NOMO-1 (cell line): ENCODE measurements around the gene ABCD1.
"Not testable (repeated sequence)": the region's sequence is repeated elsewhere in the genome, so short reads cannot be mapped to it uniquely, and the experiment has no call there.

Experiments used
- DNase-seq, 2 experiments: peaks; one replicate each; lab custom pipeline; 2025; ENCODE audit not compliant: unreplicated experiment in 2 of 2; lab: John Stamatoyannopoulos, UW

Gene ABCD1

DNA sequence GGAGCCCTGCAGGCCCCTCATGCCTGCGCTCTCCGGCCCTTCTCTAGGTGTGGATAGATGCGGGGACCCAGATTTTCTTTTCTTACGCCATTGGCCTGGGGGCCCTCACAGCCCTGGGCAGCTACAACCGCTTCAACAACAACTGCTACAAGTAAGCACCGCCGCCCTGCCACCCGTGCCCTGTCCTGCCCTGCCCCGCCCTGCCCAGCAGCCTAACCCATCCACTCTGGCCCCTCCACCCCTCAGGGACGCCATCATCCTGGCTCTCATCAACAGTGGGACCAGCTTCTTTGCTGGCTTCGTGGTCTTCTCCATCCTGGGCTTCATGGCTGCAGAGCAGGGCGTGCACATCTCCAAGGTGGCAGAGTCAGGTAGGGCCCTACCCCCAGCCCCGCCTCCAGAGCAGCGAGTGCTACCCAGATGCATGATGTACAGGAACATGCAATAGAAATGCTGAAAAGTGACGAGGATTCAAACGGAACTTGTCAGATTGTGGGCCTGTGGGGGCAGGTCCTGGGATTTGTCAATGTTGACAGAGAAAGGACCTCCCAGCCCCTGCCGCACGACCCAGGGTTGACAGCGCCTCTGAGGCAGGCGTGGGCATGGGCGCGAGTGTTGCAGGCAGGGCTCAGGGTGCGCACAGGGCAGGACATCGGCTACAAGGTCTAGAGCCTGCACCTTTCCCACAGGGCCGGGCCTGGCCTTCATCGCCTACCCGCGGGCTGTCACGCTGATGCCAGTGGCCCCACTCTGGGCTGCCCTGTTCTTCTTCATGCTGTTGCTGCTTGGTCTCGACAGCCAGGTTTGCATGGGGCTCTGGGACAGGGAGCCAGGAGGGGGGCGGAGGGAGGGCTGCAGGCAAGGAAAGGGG lies 31.2 kb upstream of the ABCD1 start:
- no peak for DNase-seq

DNA sequence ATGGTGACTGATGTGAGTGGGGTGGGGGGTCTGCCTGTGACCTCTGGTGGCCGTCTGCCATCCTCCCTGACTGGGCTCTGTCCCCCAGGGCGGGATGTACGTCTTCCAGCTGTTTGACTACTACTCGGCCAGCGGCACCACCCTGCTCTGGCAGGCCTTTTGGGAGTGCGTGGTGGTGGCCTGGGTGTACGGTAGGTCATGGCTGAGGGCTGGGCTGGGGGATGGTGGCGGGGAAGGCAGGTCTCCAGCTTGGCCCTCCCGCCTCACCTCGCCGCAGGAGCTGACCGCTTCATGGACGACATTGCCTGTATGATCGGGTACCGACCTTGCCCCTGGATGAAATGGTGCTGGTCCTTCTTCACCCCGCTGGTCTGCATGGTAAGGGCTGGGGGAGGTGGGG lies 30.4 kb upstream of the ABCD1 start:
- not testable (repeated sequence) for DNase-seq

DNA sequence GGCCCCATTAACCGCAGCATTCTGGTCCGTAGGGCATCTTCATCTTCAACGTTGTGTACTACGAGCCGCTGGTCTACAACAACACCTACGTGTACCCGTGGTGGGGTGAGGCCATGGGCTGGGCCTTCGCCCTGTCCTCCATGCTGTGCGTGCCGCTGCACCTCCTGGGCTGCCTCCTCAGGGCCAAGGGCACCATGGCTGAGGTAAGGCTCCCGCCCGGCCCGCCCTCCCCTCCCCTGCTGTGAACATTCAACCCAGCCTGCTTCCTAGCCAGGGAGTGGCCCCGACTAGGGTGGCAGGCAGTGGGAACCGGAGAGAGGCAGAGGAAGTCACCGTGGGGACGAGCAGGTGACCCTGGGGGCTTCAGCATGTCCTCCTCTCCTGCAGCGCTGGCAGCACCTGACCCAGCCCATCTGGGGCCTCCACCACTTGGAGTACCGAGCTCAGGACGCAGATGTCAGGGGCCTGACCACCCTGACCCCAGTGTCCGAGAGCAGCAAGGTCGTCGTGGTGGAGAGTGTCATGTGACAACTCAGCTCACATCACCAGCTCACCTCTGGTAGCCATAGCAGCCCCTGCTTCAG lies 29.9 kb upstream of the ABCD1 start:
- DNase-seq: no peak

DNA sequence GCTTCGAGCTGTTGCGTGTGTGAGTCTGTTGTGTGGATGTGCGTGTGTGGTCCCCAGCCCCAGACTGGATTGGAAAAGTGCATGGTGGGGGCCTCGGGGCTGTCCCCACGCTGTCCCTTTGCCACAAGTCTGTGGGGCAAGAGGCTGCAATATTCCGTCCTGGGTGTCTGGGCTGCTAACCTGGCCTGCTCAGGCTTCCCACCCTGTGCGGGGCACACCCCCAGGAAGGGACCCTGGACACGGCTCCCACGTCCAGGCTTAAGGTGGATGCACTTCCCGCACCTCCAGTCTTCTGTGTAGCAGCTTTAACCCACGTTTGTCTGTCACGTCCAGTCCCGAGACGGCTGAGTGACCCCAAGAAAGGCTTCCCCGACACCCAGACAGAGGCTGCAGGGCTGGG lies 28.6 kb upstream of the ABCD1 start:
- no peak for DNase-seq

DNA sequence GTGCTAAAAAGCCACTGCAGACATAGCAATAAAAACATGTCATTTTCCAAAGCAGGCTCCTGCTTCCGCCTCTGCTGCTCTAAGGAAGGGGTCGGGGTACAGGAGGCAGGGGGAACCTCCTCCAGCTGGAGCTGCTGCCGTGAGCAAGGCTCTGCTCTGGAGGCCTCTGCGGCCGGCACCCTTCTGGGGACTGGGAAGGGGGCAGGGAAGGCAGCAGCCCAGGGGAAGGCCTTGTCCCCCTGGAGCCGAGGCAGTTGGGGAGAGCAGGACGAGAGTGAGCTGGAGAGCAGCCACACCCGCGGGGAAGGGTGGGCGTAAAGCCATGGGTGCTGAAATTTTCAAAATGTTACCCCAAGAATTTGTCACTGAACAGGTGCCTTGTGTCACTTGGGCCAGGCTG lies 28.1 kb upstream of the ABCD1 start:
- not testable (repeated sequence) for DNase-seq

DNA sequence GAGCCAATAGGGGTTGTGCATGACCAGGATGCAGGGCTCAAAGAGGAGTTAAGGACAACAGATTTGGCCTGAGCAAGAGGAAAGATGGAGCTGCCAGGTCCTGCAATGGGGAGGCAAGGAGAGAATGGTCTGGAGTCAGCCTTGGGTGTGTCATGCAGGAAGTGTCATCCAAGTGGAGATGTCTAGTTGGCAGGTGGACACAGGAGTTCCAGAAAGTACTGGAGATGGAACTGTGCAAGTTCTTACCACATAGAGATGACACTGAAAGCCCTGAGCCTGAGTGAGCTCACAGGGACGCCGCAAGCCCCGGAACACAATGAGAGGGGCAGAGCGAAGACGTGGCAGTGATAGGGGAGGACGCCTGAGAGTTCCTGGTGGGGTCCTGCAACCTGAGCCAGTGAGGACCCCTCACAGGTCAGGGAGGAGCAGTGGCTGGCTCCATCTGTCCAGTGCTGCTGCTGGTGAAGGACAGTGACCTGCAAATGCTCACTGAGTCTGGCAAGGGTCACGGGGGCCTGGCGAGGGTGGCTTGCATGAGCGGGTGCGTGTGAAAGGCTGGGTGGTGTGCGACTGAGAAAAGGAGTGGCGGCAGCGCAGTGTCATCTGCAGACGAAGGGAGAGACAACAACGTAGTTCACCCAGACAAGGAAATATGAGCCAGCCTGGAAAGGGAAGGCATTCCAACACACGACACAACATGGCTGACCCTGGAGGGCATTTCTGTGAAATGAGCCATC lies 27.5 kb upstream of the ABCD1 start:
- not testable (repeated sequence) for DNase-seq

DNA sequence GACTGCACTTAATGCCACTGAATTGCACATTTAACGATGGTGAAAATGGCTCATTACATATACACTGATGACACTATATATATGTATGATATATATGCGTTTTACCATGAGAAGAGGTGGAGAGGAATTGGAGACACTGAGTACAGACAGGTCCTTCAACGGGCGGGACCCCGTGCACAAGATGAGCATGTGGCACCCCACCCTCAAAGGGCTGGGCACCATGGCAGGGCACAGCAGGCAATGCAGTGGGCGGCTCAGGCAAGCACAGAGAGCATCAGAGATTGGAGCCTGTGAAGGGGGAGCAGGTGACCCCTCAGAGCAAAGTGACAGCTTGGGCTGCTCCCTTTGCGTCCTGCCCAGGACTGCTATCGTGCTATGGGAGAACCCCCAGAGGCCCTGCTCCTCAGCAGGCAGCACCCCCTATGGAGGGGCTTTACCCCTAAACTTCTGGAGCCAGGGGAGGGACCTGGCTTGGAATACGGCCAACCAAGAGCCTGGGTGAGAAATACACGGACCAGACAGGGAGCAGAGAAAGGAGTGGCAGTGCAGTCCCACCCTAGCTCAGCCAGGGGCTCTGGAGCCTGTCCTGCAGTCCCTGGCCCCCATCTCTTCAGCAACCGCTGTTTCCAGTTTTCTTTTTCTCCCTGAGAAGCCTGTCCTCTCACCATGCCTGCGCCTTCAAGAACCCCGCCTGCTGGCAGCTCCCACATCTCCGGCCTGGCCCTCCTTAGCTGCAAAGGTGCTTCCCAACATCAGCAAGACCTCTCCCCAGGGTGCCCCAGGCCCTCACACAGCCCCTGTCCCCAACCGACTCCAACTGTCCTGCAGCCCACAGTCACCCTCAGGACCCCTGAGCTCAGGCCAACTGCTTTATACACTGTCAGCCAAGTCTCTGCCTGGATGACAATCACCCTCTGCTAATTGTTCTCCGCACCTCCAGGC lies 26.5 kb upstream of the ABCD1 start:
- DNase-seq: no peak

DNA sequence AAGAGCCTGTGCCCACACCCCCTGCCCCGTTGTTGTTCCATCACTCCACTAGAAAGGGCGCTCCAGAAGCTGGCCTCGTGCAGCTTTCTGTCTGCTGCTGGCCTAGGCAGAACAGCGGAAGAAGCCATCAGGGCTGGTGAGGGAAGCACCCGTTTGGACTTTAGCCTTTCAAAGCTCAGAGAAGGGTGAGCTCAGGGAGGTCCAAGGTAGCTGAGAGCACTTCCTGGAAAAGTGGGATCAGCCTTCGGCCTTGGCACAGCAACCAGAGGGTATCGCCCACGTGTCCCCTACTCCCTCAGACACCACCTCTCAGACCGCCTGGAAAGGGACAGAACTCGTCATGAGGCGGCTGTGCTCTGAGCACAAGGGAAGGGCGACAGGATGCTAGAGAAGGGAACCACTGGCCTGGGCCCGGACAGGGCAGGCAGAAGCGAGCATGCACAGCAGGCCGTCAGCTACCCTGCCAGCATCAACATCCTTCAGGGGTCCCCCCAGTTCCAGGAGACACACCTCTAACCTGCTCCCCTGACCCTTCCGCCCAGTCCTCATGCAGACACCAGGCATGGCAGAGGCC lies 25.4 kb upstream of the ABCD1 start:
- DNase-seq: not testable (repeated sequence)

DNA sequence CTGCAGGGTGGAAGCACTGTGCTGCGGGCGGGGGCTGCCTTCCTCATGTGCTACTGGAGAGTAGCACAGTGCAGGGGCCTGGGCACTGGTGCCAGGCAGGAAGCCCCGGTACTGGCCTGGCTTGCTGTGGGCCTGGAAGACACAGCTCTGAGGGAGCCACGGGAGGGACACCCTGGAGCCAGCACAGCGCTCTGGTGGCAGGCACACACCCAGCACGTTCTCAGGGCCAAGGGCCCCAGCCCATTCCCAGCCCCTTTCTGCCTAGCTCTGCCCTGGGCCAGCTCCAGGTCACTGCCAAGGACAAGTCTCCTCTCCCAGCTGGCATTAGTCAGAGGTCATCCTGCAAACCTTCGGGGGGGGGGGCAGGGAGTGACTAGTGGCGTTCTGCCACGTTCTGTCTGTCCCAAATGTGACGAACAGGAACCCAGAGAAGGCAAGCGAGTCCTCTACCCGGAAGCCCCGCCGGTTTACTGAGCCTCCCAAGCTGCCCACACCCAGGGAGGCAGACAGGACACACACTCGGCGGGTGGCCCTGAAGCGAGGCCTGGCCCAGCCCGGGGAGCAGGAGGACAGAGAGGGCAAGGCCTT lies 24.8 kb upstream of the ABCD1 start:
- not testable (repeated sequence) for DNase-seq

DNA sequence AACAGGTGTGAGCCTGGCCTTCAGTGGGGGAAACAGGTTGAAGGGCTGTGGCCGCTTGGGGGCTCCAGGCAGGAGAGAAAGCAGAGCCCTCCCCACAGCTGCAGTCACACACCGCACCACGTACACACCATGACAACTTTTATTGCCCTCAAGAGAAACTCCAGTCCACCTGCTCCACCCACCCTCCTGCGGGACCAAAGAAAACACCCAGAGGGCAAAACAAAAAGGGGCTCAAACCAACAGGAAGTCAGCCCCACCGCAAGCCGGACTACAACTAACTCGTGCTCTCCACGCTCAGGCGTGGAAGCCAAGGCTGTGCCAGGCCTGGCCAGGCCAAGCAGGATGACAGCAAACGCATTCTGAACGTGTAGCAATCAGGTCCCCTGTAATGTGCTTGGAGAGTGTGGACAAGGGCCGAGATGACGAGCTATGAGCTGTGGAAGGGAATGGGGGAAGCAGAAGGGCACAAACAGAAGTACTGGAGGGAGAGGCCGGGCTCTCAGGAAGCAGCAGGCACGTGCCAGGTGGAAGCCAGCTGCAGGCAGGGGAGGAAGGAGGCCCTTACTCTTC lies 24.2 kb upstream of the ABCD1 start:
- DNase-seq: no peak

DNA sequence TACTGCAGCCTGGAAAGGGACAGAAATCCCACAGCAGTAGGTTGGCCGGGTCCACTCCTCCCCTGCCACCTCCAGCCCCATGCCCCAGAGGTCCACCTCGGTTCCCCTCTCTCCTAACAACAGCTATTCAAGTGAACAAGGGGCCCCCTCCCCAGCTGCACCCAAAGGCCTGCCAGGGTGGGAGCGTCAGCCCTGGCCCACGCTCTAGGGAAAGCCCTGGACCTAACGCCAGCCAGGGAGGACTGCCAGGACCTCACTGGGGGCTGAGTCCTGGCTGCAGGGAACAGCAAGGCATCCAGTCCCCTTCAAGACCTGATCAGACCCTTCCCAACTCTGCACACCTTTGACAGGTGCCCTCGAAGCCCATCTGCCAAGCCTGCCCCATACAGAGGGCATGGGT lies 23.7 kb upstream of the ABCD1 start:
- DNase-seq: no peak

DNA sequence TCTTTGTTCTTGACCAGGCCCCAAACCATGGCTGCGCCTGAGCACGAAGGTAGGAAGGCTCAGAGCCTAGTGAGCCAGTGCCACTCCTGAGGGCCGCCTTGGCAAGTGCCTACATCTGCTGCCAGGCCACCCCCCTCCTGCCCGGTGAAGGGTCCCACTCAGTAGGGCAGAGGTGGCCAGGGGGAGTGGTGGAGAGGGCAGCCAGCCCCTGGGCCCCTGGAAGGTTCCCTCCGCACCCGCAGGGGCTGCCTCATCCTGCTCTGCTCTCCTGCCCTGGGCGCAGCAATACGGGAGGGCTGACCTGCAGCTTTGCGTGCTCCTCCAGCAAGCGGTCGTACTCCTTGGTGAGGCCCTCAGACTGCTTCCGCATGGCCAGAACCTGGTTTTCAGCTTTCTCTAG lies 22.9 kb upstream of the ABCD1 start:
- no peak for DNase-seq

DNA sequence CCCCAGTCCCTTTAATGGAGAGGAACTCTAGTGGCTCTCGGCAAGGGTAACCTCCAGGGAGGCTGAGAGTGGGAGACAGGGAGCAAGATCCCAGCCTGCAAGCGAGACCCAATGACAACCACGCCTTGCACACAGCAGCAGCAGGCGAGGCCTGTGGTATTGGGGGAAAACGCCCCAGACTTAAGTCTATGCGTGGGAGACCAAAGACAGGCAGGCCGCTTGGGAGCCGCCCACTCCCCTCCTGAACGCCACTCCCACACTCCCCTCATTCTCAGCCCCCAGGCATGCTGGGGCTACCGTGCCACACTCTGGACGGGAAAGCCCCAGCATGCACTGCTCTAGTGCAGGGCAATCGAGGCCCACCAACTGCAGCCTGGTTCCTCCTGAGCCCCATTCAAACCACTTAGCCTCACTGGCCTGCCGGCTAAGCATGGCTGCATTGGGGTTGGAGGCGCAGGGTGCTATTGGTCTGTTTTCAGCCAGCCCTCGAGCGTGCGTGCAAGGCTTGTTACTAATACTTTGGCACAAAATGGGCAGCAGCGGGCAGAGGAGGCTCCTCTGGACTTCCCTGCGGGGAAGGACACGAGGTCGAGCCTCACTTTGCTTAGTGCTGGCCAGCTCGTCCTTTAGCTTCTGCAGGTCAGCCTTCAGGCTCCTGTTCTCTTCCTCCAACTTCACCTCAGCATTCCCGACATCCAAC lies 22.2 kb upstream of the ABCD1 start:
- DNase-seq: no peak

DNA sequence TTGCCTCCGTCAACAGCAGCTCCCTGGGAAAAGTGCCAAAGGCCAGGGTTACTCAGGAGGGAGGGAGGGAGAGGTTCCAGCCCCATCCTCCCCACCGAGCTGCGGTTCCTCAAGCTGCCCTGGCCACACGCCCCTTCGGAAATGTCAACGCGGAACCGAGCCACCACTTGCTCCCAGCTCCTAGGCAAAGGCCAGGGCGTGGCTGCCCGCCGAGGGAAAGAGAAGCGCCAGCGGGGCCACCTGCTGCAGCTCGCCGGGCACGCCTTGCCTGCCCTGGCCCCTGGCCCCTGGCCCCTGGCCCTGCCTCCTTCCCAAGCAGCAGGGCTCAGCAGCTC lies 21.7 kb upstream of the ABCD1 start:
- no peak for DNase-seq

DNA sequence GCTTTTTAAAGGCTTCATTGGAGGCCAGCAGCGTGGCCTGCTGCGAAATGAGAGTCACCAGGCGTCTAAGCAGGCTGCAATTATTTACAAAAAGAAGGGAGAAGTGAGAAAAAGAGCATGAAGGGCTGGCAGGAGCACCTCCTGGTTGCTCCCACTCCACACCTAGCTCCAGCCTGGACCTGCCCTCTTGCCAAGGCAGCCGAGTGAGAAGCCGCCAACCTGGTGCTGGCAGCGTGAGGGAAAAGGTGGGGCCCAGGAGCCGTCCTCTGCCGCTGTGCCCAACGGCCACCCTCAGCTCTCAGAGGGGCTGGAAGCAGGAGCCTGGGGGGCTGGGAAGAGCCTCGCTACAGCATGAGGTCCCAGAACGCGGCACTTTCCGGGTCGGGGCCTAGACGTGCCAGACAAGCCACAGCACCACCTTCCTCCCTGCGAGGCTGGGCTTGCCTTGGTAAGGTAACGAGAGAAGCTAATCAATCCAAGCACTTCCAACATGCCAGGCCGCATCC lies 20.6 kb upstream of the ABCD1 start:
- no peak for DNase-seq

DNA sequence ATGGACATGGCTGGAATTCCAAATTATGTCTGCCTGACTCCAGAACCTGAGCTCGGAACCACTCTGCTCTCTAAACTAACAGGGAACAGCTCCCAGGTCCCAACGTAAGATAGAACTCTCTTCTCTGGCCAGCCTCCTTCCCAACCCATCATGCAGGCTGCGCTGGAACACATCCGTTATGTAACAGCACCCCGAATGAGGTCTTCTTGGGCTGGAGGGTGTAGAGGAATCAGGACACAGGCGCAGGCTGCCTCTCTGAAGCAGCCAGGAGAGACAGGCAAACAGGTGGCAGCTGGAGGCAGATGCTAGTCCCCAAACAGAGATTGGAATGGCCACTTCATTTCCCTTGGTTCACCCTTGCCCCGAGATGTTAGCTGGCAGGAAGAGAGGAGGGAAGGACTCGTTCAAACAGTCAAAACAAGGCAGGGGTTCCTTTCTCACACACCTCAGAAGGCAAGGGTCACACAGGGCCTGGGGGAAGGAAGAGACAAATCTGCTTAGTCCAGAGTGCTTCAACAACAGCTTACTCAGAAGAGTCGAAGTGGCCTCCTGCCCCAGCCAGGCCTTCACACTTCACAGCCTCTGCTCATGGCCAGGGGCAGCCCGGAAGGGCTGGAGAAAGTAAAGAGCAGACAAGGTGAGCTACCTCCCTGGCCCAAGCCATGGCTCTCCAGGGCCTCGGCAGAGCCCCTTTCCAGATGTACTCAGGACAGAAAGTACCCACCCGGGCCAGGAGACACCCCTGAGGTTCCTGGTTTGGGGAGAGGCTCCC lies 19.8 kb upstream of the ABCD1 start:
- not testable (repeated sequence) for DNase-seq

DNA sequence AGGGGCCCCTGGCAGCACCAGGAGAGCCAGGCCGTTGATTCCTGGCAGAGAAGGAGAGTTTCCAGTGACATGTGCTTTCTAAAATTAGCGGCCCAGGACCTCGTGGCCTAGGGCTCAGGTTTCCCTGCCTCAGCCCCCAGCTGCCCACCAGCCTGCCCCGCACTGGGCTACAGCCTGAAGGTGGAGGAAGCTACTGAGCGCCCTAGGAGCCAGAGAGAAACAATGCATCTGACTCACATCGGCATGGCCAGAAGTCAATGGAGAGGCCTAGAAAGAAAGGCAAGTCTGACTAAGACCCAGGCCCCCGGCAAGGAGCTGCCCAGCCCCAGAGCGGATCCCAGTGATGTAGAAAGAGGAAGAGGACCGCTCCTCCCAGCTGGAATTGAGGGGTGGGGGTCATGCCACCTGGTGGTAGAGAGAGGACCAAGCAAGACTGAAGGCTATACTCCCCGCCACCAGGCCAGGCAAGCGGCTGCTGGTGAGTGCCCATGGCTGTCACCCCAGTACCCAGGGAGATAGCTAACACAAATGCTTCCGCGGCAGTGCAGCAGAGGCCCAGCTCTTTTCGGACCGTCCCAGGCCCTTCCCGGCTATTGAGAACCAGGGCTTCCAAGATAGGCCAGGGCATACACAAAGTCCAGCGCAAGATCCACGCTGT lies 19.1 kb upstream of the ABCD1 start:
- not testable (repeated sequence) for DNase-seq

DNA sequence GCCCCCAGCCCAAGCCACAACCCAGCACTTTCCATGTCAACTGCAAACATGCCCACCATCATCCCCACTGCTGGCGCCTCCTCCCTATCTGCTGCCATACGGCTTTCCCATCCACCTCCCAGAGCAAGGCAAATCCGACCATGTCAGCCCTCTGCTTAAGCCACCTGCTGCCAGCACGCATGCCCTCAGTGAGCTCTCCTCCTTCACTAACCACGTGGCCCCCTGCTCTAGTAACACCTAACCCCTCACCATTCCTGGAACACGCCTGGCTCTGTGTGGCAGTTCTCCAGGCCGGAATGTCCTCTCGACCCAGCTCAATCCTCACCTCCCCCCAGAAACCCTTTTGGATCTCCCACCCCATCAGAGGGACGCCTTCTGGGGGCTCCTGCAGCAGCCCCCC lies 17.9 kb upstream of the ABCD1 start:
- no peak for DNase-seq
